K562 (cell line): ENCODE measurements around the gene CYB5B. TPM values are rescaled to one million over a fixed set of nuclear protein-coding genes. Genes with fewer than 3 reads are reported as not detected.
A peak's percentile ranks its signal among the peaks of the same experiment; 100 is the strongest.

Experiments used
- ATAC-seq: fragments of 200-7000 bp; cut with Tn5 transposase; 3 replicates; pipeline ENCODE4 v1.9.1; 2020; ENCODE audit warnings: moderate library complexity
- BruUV-seq: library from RNA; stranded (reverse); fragments of 400-500 nt; replicated peaks from 2 replicates; lab custom pipeline; 2021; lab: Mats Ljungman, UMichigan
- CTCF ChIA-PET: fragments of 300-600 bp; formaldehyde crosslinking; extraction: SDS; loops from one replicate; lab custom pipeline; 2021; ENCODE audit warnings: low intra/inter-chr PET ratio; lab: Yijun Ruan, JAX
- POLR2A ChIA-PET: fragments of 300-600, 350-650 bp; sonication (Branson Sonifier 250); formaldehyde crosslinking; extraction: SDS; loops from one replicate; lab custom pipeline; 2021; ENCODE audit warnings: antibody characterized with exemption, inconsistent platforms; lab: Yijun Ruan, JAX
- DNase-seq, 4 experiments: peaks; one replicate each; pipeline versions ENCODE4 v3.0.0 to v3.0.0-alpha.2; 2011 to 2018; ENCODE audit warnings: low spot score in 3 of 4, mixed read lengths in 3 of 4; ENCODE audit errors: extremely low read depth in 1 of 4
- FAIRE-seq: peaks from 2 replicates; lab custom pipeline; 2011; peaks lifted over from hg19 to GRCh38; lab: Jason Lieb, UNC
- H2AFZ ChIP-seq: 2 replicates; pipeline ENCODE4 v1.6.0; 2011; ENCODE audit warnings: low read depth, low read length, control low read depth, inconsistent platforms
- H3K27ac ChIP-seq: fragments of 200-600 bp; 3 replicates; pipeline ENCODE4 v1.8.0; 2011; ENCODE audit warnings: low read depth, mild to moderate bottlenecking, control low read depth, inconsistent platforms, low read length, moderate library complexity, mixed read lengths; ENCODE audit errors: extremely low read depth
- H3K27me3 ChIP-seq, 2 experiments: fragments of 300-600 bp in 1 of 2; 2 replicates in 1 of 2; 3 replicates in 1 of 2; pipeline versions ENCODE4 v1.6.0 to v1.8.0; 2011; ENCODE audit warnings: inconsistent platforms in 2 of 2, low read length in 2 of 2, mild to moderate bottlenecking in 1 of 2, mixed read lengths in 1 of 2, moderate library complexity in 1 of 2; ENCODE audit not compliant: control insufficient read depth in 2 of 2, insufficient read depth in 2 of 2
- H3K36me3 ChIP-seq: fragments of 300-600 bp; 3 replicates; pipeline ENCODE4 v1.8.0; 2011; ENCODE audit warnings: mild to moderate bottlenecking, low read length, inconsistent platforms; ENCODE audit not compliant: control insufficient read depth, insufficient read depth
- H3K4me1 ChIP-seq, 2 experiments: fragments of 200-600 bp in 1 of 2; replicated peaks in 1 of 2; 2 replicates in 1 of 2; 3 replicates in 1 of 2; pipeline versions ENCODE4 v1.5.1 to v1.8.0; 2011; ENCODE audit warnings: inconsistent platforms in 2 of 2, low read length in 2 of 2, mild to moderate bottlenecking in 1 of 2, mixed read lengths in 1 of 2, moderate library complexity in 1 of 2; ENCODE audit not compliant: control insufficient read depth in 2 of 2, insufficient read depth in 2 of 2
- H3K4me2 ChIP-seq: 2 replicates; pipeline ENCODE4 v1.6.1; 2011; ENCODE audit warnings: low read length, control low read depth, inconsistent platforms, mixed read lengths; ENCODE audit not compliant: insufficient read depth
- H3K4me3 ChIP-seq: fragments of 200-600 bp; sonication (generic), shearing (Covaris generic); 2 replicates; pipeline ENCODE4 v1.5.1; 2016; ENCODE audit warnings: control low read depth, inconsistent platforms
- H3K79me2 ChIP-seq: fragments of 200-600 bp; 3 replicates; pipeline ENCODE4 v1.8.0; 2011; ENCODE audit warnings: low read length, inconsistent platforms; ENCODE audit not compliant: control insufficient read depth, insufficient read depth
- H3K9ac ChIP-seq, 2 experiments: 2 replicates each; pipeline versions ENCODE4 v1.6.0 to v1.6.1; 2011; ENCODE audit warnings: low read depth in 2 of 2, low read length in 2 of 2, control low read depth in 1 of 2, inconsistent platforms in 1 of 2, mild to moderate bottlenecking in 1 of 2, mixed read lengths in 1 of 2; ENCODE audit not compliant: insufficient read depth in 1 of 2
- H3K9me1 ChIP-seq: one replicate; pipeline ENCODE4 v1.6.0; 2011; ENCODE audit warnings: inconsistent platforms, mild to moderate bottlenecking, low read length, moderate library complexity; ENCODE audit not compliant: control insufficient read depth, insufficient read depth
- H3K9me3 ChIP-seq: replicated peaks from 2 replicates; pipeline ENCODE4 v1.5.1; 2011; ENCODE audit warnings: low read depth, low read length, inconsistent platforms; ENCODE audit not compliant: control insufficient read depth, insufficient read depth
- H4K20me1 ChIP-seq: replicated peaks from 2 replicates; pipeline ENCODE4 v1.6.1; 2011; ENCODE audit warnings: low read length, inconsistent platforms, mixed read lengths; ENCODE audit not compliant: control insufficient read depth, insufficient read depth
- ATF7 ChIP-seq: fragments of 450-650 bp; IDR thresholded peaks from 2 replicates; pipeline ENCODE4 v1.7.1; 2014; ENCODE audit warnings: mild to moderate bottlenecking, moderate library complexity
- CREM ChIP-seq: IDR thresholded peaks from 2 replicates; pipeline ENCODE4 v1.6.1; 2014; ENCODE audit warnings: antibody characterized with exemption, low read depth
- KAT2B ChIP-seq: IDR thresholded peaks from one replicate; pipeline ENCODE4 v1.6.1; 2012; ENCODE audit warnings: low read depth, mild to moderate bottlenecking, control low read depth, inconsistent platforms, low read length, moderate library complexity
- MBD2 ChIP-seq: sonication (generic); IDR thresholded peaks from 2 replicates; pipeline ENCODE4 v1.6.1; 2016; ENCODE audit warnings: low read depth, borderline replicate concordance
- MECOM ChIP-seq: fragments of 250-450 bp; sonication (Bioruptor Pico); IDR thresholded peaks from 2 replicates; pipeline ENCODE4 v1.8.0; 2022; ENCODE audit warnings: inconsistent platforms
- NR2C2 ChIP-seq, 2 experiments: fragments of 200-800 bp in 1 of 2; sonication (Bioruptor generic) in 1 of 2; sonication (generic) in 1 of 2; formaldehyde crosslinking in 1 of 2; IDR thresholded peaks; 2 replicates each; pipeline versions ENCODE4 v1.6.1 to v1.8.0; 2016 to 2022; ENCODE audit warnings: mild to moderate bottlenecking in 1 of 2, missing compliant biosample characterization in 1 of 2, missing genetic modification characterization in 1 of 2, missing genetic modification reagents in 1 of 2
- PTBP1 ChIP-seq: fragments of 200-400 bp; formaldehyde crosslinking; IDR thresholded peaks from 2 replicates; pipeline ENCODE4 v1.6.1; 2017; ENCODE audit warnings: low read depth, low read length
- RBM25 ChIP-seq: fragments of 200-400 bp; formaldehyde crosslinking; IDR thresholded peaks from 2 replicates; pipeline ENCODE4 v1.6.1; 2018; ENCODE audit warnings: low read length, low read depth, moderate library complexity; ENCODE audit not compliant: severe bottlenecking
- SIX5 ChIP-seq, 2 experiments: IDR thresholded peaks; 2 replicates each; pipeline ENCODE4 v1.6.1; 2011; ENCODE audit warnings: low read length in 2 of 2, borderline replicate concordance in 1 of 2, low read depth in 1 of 2, mild to moderate bottlenecking in 1 of 2, moderate library complexity in 1 of 2; ENCODE audit not compliant: insufficient read depth in 1 of 2
- TAL1 ChIP-seq: fragments of 450-650 bp; IDR thresholded peaks from 2 replicates; pipeline ENCODE4 v1.6.1; 2016; ENCODE audit warnings: mild to moderate bottlenecking
- TGIF2 ChIP-seq: sonication (generic); formaldehyde crosslinking; IDR thresholded peaks from 2 replicates; pipeline ENCODE4 v1.8.1; 2022; ENCODE audit warnings: mild to moderate bottlenecking, missing genetic modification reagents, moderate library complexity
- TSC22D4 ChIP-seq: fragments of 450-650 bp; IDR thresholded peaks from 2 replicates; pipeline ENCODE4 v1.6.1; 2016; ENCODE audit warnings: missing genetic modification characterization, missing biosample characterization, control low read depth
- XRCC5 ChIP-seq: fragments of 200-400 bp; formaldehyde crosslinking; IDR thresholded peaks from 2 replicates; pipeline ENCODE4 v1.6.1; 2017; ENCODE audit warnings: low read depth, mild to moderate bottlenecking, low read length
- ZNF121 ChIP-seq: sonication (generic); formaldehyde crosslinking; conservative IDR thresholded peaks from 2 replicates; pipeline ENCODE4 v1.8.0; 2022; ENCODE audit warnings: missing genetic modification reagents
- ZNF408 ChIP-seq: fragments of 250-450 bp; sonication (Bioruptor Pico); IDR thresholded peaks from 2 replicates; pipeline ENCODE4 v1.4.0; 2020; ENCODE audit warnings: low read depth, mild to moderate bottlenecking, moderate library complexity
- ZNF785 ChIP-seq: fragments of 250-450 bp; sonication (Bioruptor Pico); IDR thresholded peaks from 2 replicates; pipeline ENCODE4 v1.4.0; 2020; ENCODE audit warnings: mild to moderate bottlenecking
- in situ Hi-C: fragments of 300-500 bp; cut with MboI; formaldehyde crosslinking; loops from 4 replicates; pipeline ENCODE4 v1.15.0; 2018; ENCODE audit warnings: inconsistent platforms, mixed read lengths
- intact Hi-C: fragments of 100-400 bp; cut with micrococcal nuclease; formaldehyde crosslinking; loops from 2 replicates; pipeline ENCODE4 v1.14.2; 2022
- polyA plus RNA-seq, 8 experiments: library from polyadenylated mRNA; depleted of rRNA in 4 of 8; stranded (reverse) in 5 of 8; unstranded in 3 of 8; fragments of >200 nt; fragmentation: Nextera tagmentation in 2 of 8; fragmentation: Illumina TruSeq in 1 of 8; extraction: Ambion mirVana in 2 of 8; extraction: Trizol in 1 of 8; gene quantifications; 2 replicates each; pipeline versions ENCODE4 v1.2.1 to v1.2.3, GENCODE V29; 2011 to 2014; ENCODE audit warnings: inconsistent platforms in 1 of 8, missing spikeins in 1 of 8
- total RNA-seq, 7 experiments: library from RNA; depleted of rRNA in 6 of 7; stranded (reverse); fragments of >200 nt in 6 of 7; fragmentation: Illumina TruSeq in 2 of 7; extraction: Trizol in 2 of 7; gene quantifications; 2 replicates each; pipeline versions ENCODE4 v1.2.1 to v1.2.3, GENCODE V29; 2011 to 2021; ENCODE audit warnings: low replicate concordance in 1 of 7

The CYB5B gene
- total and polyA plus RNA-seq, 9 of the 15 experiments (the other 6 are each of a cell fraction or from before 2014, with no cell fraction given), result 29.9 to 274 (median 136) TPM

GRCh38 chr16:69393898-69394849, 30.2 kb upstream of the CYB5B start (continued):
- TF ChIP-seq NR2C2 (CRISPR knock-in tag; IDR thresholded peaks at IDR 0.05) (no peak), NR2C2 (tag; IDR thresholded peaks at IDR 0.05) (no peak), TGIF2 (no peak), ATF7 (no peak), MBD2 (no peak), KAT2B (no peak), ZNF408 (CRISPR knock-in tag) (no peak), ZNF785 (CRISPR knock-in tag) (no peak), TSC22D4 (tag) (no peak), MECOM (no peak), CREM (no peak), PTBP1 (no peak)
- TF ChIP-seq, all 486 proteins: peak for 0

- TF ChIP-seq SIX5 (IDR thresholded peaks at IDR 0.05; ENCODE audit: borderline replicate concordance in 1 of 2, insufficient read depth in 1 of 2, low read depth in 1 of 2, low read length in 2 of 2), result no peak
- TF ChIP-seq XRCC5, result no peak
- 0 out of 2 replicates have a peak, but pooled peaks have one; percentile 21 for TF ChIP-seq ZNF121
- no peak for TF ChIP-seq TAL1
- TF ChIP-seq RBM25, result peak; percentile 62
- no TSS peak for BruUV-seq
- Histone ChIP-seq H3K36me3 (no peaks in the 10 kb centered on the region), H3K4me1 (peaks cover 0 to 7% of the 10 kb centered on the region in 2 experiments; a peak in 4 of 5 replicates), H3K9me1 (no peaks in the 10 kb centered on the region), H3K9ac (no peak overlapping the region), H3K4me2 (no peak overlapping the region), H2AFZ (peak overlapping the region; percentile 90), H3K27me3 (no peaks in the 10 kb centered on the region), H3K27ac (no peak overlapping the region), H3K4me3 (no peak overlapping the region), H4K20me1 (no peaks in the 10 kb centered on the region), H3K79me2 (no peaks in the 10 kb centered on the region), H3K9me3 (no peaks in the 10 kb centered on the region)
- ATAC-seq, result no peak
- ChIA-PET CTCF (interaction anchor here (1.5 to 2.3 kb wide), 2 partner anchors 358 to 360 kb away, joined by 7 to 8 read pairs; partner anchors contain the start of gene NOB1), POLR2A (interaction anchor here (0.8 to 1.7 kb wide), 5 partner anchors 9 to 29 kb away, joined by 3 to 7 read pairs (median 3); partner anchors contain the start of gene TERF2)
- intact Hi-C loops (loop anchor here (1.0 to 10.0 kb wide), 4 partner anchors 69 to 358 kb away; partner anchors contain the start of genes NFAT5 and NOB1), in situ Hi-C loops (no loop called here)
- no peak for DNase-seq
- no peak for FAIRE-seq
Observed at GRCh38 chr16:69395859-69396186, 28.6 kb upstream of the CYB5B start.
